DLD1 (cell line): ENCODE results near the gene TXNL4A.

ENCODE experiments used
- in situ Hi-C: cut with HindIII; loops from 2 replicates; pipeline ENCODE4 v1.10.0; 2017; ENCODE audit warnings: low sequenced_read_pairs

The TXNL4A gene

DNA sequence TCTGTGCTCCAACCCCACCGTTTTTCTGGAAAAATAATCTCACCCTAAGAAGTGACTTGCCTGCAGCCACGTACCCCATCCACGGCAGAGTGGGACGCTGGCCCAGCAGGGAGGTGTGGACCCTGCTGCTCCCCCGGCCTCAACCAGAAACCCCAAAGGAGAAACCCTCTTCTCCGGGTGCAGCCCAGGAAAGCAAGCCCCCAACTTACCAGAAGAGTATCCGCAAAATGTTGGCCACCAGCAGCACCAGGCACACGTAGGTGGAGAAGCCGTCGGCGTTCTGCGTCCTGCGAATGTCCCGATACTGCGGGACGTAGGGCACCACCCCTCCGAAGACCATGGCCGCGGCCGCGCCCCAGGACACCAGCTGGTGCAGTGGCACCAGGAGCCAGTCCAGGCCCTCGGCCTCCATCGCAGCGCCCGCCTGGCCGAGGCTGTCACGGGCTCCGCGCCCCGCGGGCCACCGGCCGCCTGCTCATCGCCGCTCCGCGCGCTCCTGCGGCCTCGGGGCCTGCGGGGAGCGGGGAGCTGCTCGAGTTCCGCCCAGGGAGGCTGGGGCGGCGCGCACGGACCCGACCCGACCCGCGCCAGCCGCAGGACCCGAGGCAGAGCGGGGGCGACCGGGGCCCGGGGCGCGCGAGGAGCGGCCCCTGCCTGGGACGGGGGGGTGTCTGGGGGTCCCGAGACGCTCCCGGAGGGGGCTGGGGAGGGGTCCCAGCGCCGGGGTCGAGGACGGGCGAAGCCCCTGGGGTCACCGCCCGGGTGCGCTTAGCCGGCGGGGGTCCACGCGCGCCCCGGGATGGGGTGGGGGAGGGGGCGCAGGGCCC, 37.6 kb downstream of the TXNL4A start:
- in situ Hi-C loops, result no loop called here

DNA sequence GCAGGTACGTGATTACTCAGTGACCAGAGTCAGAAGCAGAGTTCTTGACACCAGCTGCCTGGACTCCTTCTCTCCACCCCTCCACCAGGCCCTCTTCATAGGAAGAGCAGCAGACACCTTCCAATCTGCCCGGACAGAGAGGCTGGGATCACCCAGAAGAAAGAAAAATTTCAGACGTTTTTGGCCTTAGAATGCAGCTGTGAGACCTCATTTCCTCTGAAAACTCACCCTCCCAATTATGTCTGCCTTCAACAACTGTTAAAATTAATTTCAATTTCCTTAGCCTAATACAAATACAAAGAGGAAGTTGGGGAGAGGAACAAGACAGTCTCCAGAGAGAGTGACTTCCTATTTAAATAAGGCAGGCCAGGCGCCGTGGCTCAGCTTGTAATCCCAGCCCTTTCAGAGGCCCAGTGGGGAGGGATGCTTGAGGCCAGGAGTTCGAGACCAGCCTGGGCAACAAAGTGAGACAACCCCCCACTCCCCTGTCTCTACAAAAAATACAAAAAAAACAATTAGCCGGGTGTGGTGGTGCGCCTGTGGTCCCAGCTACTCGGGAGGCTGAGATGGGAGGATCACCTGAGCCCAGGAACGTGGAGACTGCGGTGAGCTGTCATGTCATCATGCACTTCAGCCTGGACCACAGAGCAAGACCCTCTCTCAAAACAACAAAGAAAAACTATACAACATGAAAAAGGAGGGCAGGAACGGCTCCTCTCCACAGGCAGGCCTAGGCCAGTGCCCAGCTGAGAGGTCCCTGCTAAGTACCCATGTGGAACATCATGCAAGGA, 38.5 kb downstream of the TXNL4A start:
- in situ Hi-C loops, result no loop called here

DNA sequence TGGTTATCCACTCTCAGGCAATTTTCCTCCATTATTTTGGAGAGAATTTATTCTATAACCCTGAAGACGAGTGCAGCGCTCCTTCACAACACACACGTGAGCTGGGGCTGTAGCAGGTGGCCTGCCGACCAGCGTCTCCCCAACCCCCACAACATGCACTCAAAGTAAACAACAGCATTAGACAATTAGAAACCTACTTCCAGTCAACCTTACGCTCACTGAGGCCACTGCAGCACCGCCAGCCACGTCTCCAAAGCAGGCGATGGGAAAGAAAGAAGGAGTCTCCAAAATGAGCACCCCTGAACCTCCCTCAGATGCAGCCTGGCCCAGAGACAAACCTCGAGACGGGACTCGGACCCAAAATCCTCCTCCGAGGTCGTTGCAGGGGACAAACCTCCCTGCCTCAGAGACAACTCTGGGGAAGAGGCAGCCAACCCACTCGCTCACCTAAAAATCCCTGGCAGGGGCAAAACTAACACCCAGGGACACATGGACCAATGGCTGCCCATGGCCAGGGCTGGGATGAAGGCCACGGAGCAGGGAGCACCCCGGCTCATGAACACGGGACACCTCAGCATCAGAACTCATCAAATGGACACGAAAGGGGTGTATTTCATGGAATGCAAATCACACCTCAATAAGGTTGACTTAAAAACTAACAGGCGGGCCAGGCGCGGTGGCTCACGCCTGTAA, 39.5 kb downstream of the TXNL4A start:
- in situ Hi-C loops, result no loop called here

DNA sequence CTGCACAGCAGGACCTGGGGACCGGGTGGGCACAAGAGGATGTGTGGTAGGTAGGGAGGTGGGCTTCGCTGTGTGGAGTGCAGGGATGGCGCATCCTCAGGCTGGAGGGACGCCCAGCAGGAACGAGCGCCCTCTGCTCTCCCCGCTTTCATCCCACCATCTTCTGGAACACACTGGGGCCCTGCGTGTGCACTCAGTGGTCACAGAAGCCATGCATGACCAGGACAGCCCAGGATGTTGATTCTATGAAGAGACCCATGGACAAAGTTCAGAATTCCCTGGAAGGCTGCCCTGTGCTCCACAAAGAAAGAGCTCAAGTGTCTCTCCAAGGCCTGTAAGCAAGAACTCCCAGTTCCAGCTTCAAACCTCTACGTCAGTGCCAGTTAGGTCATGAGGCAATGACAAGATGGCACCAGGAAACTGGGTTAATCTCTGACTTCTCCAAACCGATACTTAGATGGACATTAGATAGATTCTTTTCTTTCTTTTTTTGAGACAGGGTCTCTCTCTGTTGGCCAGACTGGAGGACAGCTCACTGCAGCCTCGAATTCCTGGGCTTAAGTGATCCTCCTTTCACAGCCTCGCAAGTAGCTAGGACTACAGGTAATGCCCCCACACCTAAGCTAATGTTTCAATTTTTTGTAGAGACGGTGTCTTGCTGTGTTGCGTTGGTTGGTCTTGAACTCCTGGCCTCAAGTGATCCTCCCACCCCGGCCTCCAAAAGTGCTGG, 40.3 kb downstream of the TXNL4A start:
- in situ Hi-C loops, result no loop called here

DNA sequence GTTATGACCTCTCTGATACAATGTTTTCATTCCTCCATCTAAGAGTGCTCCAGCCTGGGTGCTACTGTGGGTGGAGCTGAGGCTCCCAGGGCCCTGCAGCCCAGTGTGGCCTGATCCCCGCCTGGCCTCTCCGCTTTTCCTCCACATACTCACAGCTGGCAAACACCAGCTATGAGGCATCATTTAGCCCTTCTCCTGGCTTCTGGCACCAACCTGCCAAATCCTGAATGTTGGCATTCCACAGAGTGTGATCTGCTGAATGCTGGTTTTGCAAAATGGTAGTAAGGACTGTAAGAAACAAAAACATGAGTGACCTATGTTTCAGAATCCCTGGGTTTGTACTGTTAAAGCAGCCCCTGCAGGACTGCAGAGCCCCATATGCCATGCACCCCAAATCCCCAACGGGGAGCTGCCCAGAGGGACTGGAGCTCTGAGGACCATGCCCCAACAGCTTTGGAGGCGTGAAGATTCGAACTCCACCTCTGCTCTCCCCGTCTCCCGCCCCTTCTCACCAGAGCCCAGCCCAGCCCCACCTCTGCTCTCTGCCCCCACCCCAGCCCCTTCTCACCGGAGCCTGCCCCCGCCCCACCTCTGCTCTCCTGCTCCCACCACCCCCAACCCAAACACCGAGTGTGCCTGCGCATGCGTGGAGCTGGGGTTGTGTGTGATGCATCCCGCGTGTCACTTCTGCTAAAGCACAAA, 41.2 kb downstream of the TXNL4A start:
- in situ Hi-C loops, result no loop called here

DNA sequence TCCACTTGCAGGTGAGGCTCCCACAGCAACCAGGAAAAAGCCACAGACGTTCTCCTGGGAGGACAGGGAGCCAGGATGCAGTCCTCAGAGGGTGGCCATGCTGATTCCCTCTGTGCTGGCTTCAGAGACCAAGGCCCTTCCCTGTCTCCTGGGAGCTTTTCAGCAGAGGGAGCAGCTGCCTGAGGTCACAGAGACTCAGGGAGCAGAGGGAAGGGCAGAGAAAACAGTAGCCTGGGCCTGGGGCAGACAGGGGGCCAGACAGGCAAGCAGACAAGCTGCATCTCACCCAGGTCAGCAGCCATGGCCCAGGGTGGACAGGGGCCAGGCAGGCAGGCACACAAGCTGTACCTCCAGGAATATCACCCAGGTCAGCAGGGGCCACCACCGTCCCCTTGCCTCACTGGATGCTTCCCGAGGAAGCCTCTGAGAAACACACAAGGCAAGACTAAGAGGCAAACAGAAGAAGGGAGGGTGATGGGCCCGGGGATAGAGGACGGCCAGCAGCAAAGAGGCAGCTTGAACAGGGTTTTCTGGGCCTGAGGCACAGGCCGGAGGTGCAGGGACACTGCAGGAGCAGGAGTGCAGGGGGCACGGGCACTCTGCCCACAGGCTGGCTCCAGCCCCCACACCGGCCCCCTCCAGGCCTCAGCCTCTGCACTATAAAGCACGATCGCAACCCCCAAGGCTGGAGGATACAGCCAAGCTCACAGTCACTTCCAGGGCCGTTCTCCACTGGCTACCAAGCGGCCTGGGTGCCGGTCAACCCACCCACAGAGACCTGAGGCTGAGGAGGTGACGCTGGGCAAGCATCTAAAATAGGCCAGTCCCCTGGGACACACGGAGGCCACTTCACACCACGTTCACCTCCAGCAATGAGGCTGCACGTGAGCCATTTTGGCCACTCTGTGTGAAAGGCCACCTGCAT, 43.0 kb downstream of the TXNL4A start:
- in situ Hi-C loops, result no loop called here

DNA sequence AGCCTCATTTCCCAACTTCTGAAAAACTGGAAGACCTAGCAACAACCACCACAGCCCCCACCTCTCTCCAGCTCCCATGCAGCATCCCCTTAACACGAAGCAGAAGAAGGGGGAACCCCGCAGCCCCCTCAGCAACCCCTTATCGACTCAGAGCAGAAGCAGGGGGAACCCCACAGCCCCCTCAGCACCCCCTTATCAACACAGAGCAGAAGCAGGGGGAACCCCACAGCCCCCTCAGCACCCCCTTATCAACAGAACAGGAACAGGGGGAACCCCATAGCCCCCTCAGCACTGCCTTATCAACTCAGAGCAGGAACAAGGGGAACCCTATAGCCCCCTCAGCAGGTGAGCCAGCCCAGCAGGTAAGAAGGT, 43.6 kb downstream of the TXNL4A start:
- in situ Hi-C loops, result no loop called here

DNA sequence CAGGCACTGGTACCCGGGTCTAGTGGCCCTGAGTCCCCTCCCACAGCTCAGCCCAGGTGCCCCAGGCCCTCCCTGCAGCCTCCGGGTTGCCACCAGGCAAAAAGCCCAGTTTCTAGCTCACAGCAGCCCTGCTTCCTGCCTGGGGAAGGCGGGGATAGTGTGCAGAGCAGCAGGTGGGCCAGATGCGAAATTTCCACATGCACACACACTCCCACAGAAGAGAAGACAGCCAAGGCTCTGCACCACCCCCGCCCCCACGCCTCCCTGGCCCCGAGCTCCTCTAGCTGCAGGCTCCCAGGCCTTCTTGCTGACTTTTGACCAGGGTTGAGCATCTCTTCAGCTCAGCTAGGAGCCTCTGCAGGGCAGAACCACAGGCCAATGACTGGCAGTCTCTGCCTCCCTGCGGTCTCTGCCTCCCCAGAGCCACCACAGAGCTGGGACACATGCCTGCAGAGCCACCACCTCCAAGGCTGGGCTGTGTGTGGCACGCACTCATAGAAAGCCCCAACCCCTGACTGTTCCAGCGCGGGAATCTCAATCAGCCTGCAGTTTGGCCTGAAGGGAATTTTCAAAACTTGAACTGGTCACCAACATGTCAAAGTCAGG, 44.1 kb downstream of the TXNL4A start:
- in situ Hi-C loops, result no loop called here

DNA sequence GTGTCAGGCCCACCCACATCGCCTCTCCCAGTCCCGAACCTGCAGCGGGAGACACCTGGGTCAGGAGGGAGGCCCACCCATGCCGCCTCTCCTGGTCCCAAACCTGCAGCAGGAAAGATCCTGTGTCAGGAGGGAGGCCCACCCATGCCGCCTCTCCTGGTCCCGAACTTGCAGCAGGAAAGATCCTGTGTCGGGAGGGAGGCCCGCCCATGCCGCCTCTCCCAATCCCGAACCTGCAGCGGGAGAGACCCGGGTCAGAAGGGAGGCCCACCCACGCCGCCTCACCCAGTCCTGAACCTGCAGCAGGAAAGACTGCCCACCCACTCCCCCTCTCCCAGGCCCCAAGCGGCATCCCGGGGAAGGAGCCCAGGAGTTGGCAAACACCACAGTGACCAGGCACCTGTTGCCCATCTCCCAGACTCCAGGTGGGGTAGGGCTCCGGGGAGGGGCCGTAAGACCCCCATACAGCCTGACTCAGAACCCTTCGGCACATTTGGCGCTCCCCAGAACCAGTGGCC, 44.7 kb downstream of the TXNL4A start:
- in situ Hi-C loops, result no loop called here

DNA sequence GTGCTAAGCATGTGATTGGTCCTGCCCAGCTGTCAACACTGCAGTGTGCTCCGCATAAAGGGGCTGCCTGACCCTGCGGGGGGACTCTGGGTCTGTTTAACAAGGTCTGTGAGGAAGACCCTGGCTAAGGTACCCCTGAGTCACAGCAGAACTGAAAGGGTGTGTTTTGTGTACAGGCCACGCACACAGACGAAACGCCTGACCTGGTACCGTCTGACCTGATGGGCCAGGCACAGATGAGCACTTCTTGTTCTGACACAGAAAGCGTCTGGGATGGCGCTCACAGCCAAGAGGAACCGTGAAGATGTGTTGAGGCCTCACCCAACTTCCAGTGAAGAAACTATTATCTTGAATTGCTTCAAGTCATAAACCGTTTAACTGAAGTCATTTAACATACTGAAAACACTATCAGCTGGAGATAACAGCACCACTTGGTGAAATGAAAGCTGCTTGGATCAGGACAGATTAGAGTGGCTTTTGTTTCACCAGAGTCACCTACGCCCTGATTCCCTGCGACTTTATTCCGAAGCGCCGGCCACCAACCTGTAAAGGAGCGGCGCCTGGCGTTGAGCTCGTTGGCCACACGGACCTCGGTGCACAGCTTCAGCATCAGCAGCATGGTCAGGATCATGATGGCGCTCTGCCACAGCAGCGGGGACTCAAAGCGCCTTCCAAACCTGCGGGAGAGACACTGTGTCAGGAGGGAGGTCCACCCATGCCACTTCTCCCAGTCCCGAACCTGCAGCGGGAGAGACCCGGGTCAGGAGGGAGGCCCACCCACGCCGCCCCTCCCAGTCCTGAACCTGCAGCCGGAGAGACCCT, 45.4 kb downstream of the TXNL4A start:
- in situ Hi-C loops, result no loop called here

DNA sequence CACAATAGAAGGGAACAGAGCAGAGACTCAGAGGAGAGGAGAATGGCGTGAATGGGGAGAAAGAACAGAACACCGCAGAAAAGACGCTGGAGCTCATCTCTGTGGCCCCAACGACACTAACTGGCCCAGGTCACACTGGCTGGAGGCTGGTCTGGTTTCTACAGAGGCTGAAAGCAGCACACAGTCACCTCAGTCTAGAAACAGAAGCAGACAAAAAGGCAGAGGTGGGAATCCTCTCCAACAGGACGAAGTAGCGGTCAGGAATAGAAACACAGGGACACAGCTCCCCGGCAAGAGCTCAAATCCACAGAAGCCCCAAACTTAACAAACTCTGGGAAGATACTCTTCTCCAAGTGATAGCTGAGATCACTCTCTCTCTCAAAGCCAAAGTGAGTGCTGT, 46.2 kb downstream of the TXNL4A start:
- in situ Hi-C loops, result no loop called here

DNA sequence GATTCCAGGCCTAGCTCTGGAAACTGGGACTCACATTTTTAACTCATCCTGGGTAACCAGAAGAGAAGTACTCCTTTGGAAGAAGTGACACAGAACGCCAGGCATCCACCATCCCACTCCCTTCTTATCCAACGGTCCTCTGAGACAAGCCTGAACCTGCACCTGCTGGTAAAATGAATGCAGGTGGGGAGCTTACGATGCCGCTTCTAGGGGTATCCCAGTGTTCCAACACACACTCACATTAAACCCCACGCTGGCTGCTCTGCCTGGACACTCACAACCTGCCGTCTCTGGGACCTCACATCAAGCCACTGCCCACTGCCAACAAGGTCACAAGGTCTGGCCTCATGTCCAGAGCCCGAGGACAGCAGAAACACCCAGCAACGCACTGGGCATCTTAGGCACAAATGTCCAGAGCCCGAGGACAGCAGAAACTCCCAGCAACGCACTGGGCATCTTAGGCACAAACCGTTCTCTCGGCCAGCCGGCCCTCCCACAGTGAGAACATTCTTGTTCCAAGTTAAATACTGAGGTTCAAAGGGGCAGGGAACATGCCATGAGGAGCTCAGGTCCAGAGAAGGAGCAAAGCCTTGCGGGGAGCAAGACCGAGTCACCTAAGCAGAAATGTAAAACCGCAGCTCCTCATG, 46.8 kb downstream of the TXNL4A start:
- in situ Hi-C loops, result no loop called here

DNA sequence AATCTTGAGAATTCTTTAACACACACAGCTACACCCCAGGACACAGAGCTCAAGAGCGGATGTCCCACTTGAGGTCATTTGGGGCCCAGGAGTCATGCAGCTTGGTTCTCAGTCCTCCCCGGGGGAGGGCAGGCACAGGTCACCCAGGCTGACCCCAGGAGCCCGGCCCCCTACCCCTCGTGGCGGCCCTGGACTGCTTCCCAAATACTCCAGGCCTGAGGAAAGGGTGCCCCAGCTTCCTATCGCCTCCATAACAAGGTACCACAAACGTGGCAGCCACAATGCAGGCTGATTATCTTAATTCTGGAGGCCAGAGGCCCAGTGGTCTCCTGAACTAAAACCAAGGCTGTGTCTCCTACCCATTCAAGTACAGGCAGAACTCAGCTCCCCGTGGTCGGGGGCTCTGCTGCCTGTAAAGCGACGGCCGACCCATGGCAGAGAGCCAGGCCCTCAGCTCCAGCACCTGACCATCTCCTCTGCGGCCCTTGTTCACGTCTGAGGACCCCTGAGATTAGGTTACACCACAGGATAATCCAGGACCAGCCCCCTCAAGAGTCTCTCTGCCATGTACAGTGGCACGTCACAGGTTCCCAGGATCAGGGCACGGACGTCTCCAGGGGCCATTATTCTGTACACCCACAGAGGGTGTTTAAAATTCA, 47.4 kb downstream of the TXNL4A start:
- in situ Hi-C loops, result no loop called here

DNA sequence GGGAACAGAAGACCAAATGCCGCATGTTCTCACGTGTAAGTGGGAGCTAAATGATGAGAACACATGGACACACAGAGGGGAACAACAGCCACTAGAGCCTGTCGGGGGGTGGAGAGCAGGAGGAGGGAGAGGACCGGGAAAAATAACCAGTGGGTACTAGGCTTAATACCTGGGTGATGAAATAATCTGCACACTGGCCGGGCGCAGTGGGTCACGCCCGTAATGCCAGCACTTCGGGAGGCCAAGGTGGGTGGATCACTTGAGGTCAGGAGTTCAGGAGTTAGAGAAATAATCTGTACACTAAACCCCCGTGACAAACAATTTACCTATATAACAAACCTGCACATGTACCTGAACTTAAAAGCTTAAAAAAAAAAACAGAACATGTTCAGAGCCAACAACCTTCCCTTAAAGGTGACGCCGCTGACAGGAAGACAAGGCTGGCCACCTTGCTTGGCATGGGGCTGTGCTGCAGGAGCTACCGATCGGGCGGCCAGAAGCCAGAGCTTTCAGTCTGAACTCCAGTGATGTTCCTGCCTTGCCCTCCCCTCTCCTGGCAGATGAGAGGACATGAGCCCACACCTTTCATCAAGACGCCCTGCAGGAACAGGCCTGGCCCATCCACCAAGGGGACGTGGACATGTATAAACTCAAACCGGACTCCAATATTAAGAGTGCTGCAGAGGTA, 48.1 kb downstream of the TXNL4A start:
- in situ Hi-C loops, result no loop called here

DNA sequence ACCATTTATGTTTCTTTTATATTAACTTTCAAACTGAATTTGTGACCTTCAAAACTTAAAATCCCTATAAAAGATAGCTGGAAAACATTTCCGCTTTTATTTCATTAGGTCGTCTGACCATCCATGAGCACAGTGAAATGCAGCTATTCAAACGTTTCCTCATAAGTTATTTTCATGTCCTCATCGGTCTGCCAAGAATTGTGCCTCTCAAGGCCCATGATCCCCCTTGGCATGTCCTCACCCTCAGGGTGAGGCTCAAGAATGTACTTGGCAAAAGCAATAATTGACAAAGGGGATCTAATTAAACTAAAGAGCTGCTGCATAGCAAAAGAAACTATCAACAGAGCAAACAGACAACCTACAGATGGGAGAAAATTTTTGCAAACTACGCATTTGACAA, 49.3 kb downstream of the TXNL4A start:
- in situ Hi-C loops, result no loop called here

DNA sequence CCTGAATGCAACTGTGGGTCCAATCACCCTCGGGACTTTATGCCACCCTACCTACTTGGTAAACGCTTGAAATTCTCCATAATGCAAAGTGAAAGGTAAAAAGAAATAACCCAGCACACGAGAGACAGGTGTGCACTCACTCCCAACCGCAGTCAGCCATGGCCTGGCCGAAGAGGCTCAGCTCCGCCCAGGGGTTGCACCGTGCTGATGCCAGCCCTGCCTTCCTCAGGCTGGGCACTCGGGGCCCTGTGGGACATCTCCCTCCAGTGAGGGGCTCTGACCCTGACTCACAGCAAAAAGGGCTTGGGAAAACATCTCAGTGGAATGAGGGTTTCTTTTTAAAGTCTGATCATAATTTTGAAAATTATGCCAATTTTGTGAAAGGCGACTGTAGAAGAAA, 50.2 kb downstream of the TXNL4A start:
- in situ Hi-C loops, result no loop called here
